ENCODE results near the gene MUC4.

- TF ChIP-seq POLR2AphosphoS5 (IDR thresholded peaks at IDR 0.05; ENCODE audit: borderline replicate concordance, low read depth, low read length) (no peak), EZH2 (IDR thresholded peaks at IDR 0.05) (no peak), FOXP2 (optimal IDR thresholded peaks at IDR 0.05; ENCODE audit: control extremely low read depth, extremely low read length, insufficient read depth) (no peak)
Observed at GRCh38 chr3:195845483-195845882, 33.8 kb upstream of the MUC4 start.

Measured in SK-N-MC (cell line).